GM10266 (cell line): Measurements from ENCODE around the gene BHMT2.

ENCODE experiments used
- DNase-seq: peaks from one replicate; pipeline ENCODE4 v3.0.0; 2012; ENCODE audit errors: extremely low spot score
- CTCF ChIP-seq: IDR thresholded peaks from 2 replicates; pipeline ENCODE4 v1.5.1; 2012; ENCODE audit warnings: mild to moderate bottlenecking, low read depth; ENCODE audit not compliant: control insufficient read depth, insufficient read depth; ENCODE audit errors: missing control alignments

Gene BHMT2

DNA sequence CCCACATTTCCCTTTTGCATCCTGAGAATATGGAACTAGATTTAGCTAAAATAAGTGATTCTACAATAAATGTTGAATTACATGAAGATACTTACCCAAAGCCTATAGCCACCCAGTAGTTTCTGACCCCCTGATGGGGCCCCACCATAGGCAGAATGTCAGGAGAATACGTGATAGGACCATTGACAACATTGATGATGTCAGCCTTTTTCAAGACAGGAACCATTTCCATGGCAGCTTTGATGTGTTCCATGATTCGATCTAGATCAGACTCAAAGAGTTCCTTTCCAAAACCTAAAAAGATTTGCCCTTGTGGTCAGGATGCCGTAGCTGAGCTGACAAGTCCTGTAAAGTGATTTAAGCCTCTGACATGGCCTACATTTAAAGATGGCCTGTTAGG is 27.4 kb upstream of the BHMT2 start:
- TF ChIP-seq CTCF, result no peak
- no peak for DNase-seq

GRCh38 chr5:79047199-79047598 is 22.4 kb upstream of the BHMT2 start:
- DNase-seq, result no peak
- no peak for TF ChIP-seq CTCF

DNA sequence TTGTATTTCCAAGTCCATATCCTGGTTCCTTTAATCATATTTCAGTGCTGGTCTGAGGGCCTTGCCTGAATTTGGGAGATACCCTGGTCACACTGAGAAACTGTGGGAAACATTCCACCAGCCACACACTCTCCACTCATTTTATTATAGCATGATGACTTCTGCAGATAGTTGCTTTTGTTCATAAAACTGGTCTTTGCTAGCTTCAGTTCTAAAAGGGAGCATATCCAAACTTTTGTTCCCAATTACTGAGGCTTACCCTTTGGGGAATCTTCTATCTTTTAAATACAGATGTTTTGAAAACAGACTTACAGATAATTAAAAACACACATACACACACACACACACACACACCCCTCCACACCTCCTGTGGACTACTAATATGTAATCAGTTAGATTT is 21.1 kb upstream of the BHMT2 start:
- no peak for TF ChIP-seq CTCF

GRCh38 chr5:79050498-79050897 is 19.1 kb upstream of the BHMT2 start:
- no peak for DNase-seq
- no peak for TF ChIP-seq CTCF

More for the DNA sequence above, 21.1 kb upstream of the BHMT2 start:
- DNase-seq, result no peak

DNA sequence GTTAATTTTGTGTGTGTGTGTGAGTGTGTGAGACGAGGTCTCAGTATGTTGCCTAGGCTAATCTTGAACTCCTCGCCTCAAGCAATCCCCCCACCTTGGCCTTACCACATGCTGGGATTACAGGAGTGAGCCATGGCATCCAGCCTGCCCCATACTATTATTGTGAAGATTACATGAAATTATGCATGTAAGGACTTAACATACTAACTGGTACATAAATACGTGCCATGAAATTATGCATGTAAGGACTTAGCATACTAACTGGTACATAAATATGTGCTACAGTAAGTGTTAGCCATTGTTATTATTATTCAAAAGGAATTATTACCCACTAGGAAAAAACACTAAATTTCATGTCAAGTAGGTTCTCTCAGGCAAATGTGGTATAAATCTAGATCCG is 16.2 kb upstream of the BHMT2 start:
- TF ChIP-seq CTCF, result no peak
- DNase-seq, result no peak

DNA sequence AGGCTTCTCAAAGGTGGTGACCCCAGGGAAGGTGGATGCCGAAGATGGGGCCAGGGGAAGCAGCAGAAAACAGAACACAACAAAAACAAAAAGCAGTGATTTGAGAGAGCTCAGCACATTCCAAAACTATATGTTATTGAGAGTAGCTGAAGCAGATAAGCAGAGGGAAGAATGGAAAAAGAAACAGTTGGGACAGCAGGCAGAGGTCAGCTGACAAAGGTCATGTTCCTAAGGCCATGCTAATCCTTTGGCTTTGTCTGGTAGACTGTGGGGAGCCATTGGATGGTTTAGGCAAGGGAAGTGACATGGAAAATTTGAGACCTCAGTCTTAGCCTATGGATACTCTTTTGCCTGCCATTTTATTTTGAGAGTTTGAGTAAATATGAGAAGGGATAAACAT is 14.6 kb upstream of the BHMT2 start:
- TF ChIP-seq CTCF, result no peak
- DNase-seq, result no peak

DNA sequence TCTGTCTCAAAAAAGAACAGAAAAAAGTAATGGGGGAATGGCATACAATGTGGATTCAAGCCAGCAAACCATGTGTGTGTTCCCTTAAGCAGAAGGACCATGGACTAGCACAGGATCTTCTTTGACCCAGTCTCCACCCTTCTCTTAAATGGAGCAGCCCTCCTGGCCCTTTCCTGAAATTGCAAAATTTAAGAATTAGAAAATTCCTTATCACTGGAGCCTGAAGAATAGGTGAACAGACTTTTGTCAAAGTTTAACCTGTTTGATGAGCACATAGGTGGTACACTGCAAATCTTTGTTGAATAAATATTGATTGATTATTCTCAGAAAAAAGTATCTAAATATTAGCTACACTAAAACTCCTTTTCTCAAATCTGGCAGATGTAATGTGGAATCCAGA is 12.7 kb upstream of the BHMT2 start:
- TF ChIP-seq CTCF, result no peak
- DNase-seq, result no peak

GRCh38 chr5:79059674-79060073 is 9.9 kb upstream of the BHMT2 start:
- TF ChIP-seq CTCF, result no peak
- no peak for DNase-seq
